Inflammatory macrophage (primary cell): Measurements from ENCODE around the gene IL2RA.
"Not testable (repeated sequence)": the region's sequence is repeated elsewhere in the genome, so short reads cannot be mapped to it uniquely, and the experiment has no call there.

Source experiments
- DNase-seq, 2 donors: peaks; one replicate each; pipeline ENCODE4 v3.0.0-alpha.2; 2020 to 2022

The IL2RA gene

GRCh38 chr10:6012121-6012905 lies 49.9 kb downstream of the IL2RA start:
- no peak for DNase-seq

DNA sequence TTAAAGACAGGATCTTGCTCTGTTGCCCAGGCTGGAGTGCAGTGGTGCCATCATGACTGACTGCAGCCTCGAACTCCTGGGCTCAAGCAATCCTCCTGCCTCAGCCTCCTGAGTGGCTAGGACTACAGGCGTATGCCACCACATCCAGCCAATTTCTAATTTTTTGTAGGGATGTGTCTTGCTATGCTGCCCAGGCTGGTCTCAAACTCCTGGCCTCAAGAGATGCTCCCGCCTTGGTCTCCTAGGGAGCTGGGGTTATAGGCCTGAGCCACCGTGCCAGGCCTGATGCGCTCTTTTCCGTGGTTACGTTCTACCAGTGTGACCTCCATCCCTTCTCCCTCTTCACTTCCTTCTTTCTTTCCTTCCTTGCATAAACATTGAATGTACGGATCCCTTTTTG lies 50.6 kb downstream of the IL2RA start:
- DNase-seq = no peak

GRCh38 chr10:6010569-6010968 lies 51.6 kb downstream of the IL2RA start:
- no peak for DNase-seq

GRCh38 chr10:6009961-6010360 lies 52.2 kb downstream of the IL2RA start:
- no peak for DNase-seq

- peak; percentile 4 to 13 for DNase-seq
Measured at GRCh38 chr10:6009150-6009549, 53.0 kb downstream of the IL2RA start.

GRCh38 chr10:6008497-6009142 lies 53.5 kb downstream of the IL2RA start:
- no peak for DNase-seq

- DNase-seq = no peak
Measured at GRCh38 chr10:6006991-6007390, 55.2 kb downstream of the IL2RA start.

- no peak for DNase-seq
Measured at GRCh38 chr10:6006546-6006945, 55.6 kb downstream of the IL2RA start.

- DNase-seq = no peak
Measured at GRCh38 chr10:6005856-6006395, 56.2 kb downstream of the IL2RA start.

DNA sequence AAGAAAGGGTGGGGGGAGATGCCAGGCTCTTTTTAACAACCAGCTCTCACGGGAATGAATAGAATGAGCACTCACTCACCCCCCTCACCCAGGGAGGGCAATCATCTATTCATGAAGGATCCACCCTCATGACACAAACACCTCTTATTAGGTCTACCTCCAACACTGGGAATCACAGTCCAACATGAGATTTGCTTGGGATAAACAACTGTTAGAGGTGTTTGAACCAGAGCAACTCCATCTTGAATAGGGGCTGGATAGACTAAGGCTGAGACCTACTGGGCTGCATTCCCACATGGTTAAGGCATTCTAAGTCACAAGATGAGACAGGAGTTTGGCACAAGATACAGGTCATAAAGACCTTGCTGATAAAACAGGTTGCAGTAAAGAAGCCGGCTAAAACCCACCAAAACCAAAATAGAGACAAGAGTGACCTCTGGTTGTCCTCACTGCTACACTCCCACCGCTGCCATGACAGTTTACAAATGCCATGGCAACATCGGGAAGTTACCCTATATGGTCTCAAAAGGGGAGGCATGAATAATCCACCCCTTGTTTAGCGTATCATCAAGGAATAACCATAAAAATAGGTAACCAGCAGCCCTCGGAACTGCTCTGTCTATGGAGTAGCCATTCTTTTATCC lies 56.9 kb downstream of the IL2RA start:
- DNase-seq = not testable (repeated sequence)

DNA sequence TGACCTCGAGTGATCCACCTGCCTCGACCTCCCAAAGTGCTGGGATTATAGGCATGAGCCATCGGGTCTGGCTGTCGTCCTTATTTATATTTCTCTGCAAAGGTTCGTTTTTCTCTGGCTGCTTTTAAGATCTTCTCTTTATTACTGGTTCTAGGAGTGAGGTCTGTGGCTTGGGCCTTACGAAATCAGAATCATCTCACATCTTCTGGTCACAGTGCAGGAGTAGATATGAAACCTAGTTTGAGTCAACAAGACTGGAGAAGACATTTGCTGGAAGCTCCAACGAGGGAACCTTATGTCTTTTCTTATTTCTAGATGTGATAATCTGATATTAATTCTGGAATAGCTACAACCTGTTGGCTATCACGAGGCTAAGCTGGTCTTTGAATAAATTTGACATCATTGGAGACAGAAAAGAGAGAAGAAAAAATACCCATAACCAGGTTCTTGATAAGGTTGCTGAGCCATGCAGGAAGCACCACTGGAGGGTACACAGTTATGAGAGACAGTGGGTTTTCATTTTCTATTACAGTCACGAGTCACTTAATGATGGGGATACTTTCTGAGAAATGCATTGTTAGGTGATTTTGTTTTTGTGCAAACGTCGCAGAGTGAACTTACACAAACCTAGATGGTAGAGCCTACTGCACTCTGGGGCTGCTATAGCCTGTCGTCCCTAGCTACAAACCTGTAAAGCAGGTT lies 59.2 kb downstream of the IL2RA start:
- DNase-seq = no peak

- DNase-seq = no peak
Measured at GRCh38 chr10:5999440-6000165, 62.6 kb downstream of the IL2RA start.

DNA sequence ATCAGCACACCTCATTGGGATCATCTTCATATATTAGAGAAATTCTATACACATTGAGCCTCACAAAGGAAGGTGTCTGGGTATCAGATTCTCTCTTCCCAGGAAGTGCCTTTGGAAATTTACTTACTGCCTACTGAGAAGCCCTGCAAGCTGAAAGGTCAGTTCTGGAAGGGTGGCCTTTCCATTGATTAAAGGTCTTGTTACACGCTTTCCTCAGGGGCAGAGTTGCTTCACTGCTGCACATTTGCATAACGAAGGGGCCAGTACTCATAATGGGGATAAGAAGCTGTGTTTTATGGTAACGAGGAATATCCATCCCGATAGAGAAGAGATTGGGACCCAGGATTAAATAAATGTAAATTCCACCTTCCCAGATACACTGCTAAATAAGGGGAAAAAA lies 65.5 kb downstream of the IL2RA start:
- DNase-seq = no peak

DNA sequence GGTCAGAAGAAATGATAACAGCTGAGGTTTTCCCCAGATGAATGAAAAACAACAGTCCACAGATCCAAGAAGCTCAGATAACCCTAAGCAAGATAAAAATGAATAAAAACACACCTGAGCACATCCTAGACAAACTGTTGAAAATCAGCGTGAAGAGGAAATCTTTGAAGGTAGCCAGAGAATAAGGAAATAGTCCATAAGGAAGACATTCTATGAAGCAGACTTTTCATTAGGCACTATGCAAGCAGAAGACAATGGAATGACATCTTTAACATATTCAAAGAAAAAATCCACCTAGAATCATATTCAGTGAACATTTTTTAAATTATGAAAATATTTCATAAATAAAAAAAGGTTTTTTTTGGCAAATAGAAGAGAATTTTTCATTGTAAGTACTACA lies 69.8 kb downstream of the IL2RA start:
- no peak for DNase-seq

DNA sequence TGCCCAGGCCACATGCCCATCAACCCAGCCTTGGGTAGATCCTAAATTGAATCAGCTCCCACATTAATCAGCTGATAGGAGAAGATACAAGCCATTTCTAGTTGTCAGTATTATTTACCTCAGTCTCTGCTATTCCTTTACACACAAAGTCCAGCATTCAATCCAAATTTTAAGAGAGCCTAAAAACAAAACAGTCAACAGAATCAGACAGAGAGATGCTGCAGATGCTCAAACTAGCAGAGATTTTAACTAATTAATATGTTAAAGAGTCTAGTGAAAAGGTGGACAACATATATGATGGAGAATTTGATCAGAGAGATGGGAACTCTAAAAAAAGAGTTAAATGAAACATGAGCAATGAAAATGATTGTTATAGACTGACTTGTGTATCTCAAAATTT lies 70.5 kb downstream of the IL2RA start:
- DNase-seq = no peak

GRCh38 chr10:5989756-5990155 lies 72.4 kb downstream of the IL2RA start:
- no peak for DNase-seq

DNA sequence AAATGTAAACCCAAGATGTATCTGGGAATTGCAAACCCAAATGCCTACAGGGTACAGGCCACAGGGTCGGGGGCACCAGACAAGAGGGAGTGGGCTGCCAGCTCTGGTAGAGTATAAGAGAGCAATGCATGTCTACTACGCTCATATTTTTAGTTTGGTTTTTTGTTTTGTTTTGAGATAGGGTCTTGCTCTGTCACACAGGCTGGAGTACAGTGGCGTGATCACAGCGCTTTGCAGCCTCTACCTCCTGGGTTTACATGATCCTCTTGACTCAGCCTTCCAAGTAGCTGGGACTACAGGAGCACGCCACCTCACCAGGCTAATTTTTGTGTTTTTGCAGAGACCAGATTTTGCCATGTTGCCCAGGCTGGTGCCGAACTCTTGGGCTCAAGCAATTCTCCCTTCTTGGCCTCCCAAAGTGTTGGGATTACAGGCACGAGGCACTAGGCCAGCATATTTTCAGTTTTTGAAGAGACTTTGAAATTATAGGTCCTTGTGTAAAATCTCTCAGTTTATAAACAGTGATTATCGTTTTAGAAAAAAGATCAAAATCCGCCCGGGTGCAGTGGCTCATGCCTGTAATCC lies 73.7 kb downstream of the IL2RA start:
- no peak for DNase-seq

- peak in 1 of 2 donors; percentile 7 for DNase-seq
Measured at GRCh38 chr10:5987747-5988146, 74.4 kb downstream of the IL2RA start.

- DNase-seq = no peak
Measured at GRCh38 chr10:5985029-5985428, 77.1 kb downstream of the IL2RA start.

DNA sequence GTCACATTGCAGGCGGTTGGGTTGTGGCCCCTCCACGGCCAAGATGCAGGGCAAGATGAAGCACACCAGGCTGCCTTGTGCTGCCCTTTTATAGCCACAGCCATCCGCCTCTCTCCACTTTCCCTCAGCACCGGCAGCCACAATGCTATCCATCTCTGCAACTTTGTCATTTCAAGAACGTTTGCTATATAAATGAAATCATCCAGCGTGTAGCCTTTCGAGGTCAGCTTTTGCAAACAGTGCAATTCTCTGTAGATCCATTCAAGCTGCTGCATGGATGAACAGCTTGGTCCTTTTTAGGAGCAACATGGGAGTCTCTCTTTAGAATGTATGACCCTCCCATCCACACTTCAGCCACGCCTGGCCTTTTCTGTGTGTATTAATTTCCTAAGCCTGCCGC lies 78.4 kb downstream of the IL2RA start:
- DNase-seq = no peak

DNA sequence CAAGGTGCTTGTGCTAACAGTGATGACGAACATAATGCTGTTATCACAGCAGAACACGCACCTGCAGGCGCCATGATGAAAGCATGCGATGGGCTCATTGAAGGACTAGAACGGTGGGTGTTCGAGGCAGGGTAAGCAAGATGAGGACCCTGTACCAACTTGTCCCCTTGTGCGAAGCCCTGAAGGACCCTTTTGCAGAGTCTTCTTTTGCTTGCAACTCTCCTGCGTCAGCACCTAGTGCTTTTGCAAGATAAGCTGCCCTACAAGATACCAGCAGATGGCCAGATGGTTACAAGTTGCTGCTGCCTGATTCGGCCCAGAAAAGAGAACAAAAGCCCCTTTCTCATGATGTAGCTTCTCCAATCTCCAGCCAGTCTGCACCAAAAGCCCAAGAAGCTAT lies 80.6 kb downstream of the IL2RA start:
- no peak for DNase-seq

GRCh38 chr10:5978230-5978489 lies 84.0 kb downstream of the IL2RA start:
- no peak for DNase-seq
